Peyer's patch (tissue), 4 donors: Measurements from ENCODE around the gene SAT1.

ENCODE experiments used
- CTCF ChIP-seq, 6 experiments: fragments of 450-650 bp in 4 of 6; fragments of 200-600 bp in 2 of 6; sonication (generic) in 1 of 6; IDR thresholded peaks; one replicate each; pipeline ENCODE4 v1.5.1; 2017 to 2019; ENCODE audit warnings: antibody characterized with exemption in 6 of 6, mild to moderate bottlenecking in 3 of 6, moderate library complexity in 1 of 6
- POLR2A ChIP-seq, 2 donors: fragments of 450-650 bp; IDR thresholded peaks; one replicate each; pipeline ENCODE4 v1.5.1; 2017; ENCODE audit warnings: antibody characterized with exemption in 2 of 2, mild to moderate bottlenecking in 2 of 2, moderate library complexity in 2 of 2

- TF ChIP-seq CTCF (IDR thresholded peaks at IDR 0.05) (no peak), POLR2A (IDR thresholded peaks at IDR 0.05) (no peak)
Observed at GRCh38 chrX:23787745-23788118, 4.8 kb downstream of the SAT1 start.
